Choroid plexus epithelial cell (primary cell): Measurements from ENCODE around the gene FNDC3B.

Source experiments
- DNase-seq: peaks from one replicate; pipeline ENCODE4 v3.0.0-alpha.2; 2010; ENCODE audit warnings: low read depth
- H3K4me3 ChIP-seq: 2 replicates; pipeline ENCODE4 v1.5.1; 2011; ENCODE audit warnings: low read depth, mild to moderate bottlenecking, control low read depth, low read length, moderate library complexity
- CTCF ChIP-seq: conservative IDR thresholded peaks from 2 replicates; pipeline ENCODE4 v1.5.1; 2011; ENCODE audit warnings: low read depth, mild to moderate bottlenecking, control low read depth, inconsistent platforms, low read length, moderate library complexity

FNDC3B gene

GRCh38 chr3:172079326-172079976 is 40.1 kb downstream of the FNDC3B start:
- no peak for DNase-seq
- H3K4me3 ChIP-seq = no peak overlapping the region
- no peak for TF ChIP-seq CTCF

GRCh38 chr3:172080503-172080902 is 41.1 kb downstream of the FNDC3B start:
- DNase-seq = no peak

GRCh38 chr3:172082269-172082668 is 42.9 kb downstream of the FNDC3B start:
- H3K4me3 ChIP-seq = no peak overlapping the region
- TF ChIP-seq CTCF = no peak
- peak; percentile 93 for DNase-seq

More at GRCh38 chr3:172080503-172080902, 41.1 kb downstream of the FNDC3B start:
- no peak overlapping the region for H3K4me3 ChIP-seq
- no peak for TF ChIP-seq CTCF

- TF ChIP-seq CTCF = no peak
- no peak overlapping the region for H3K4me3 ChIP-seq
- no peak for DNase-seq
Observed at GRCh38 chr3:172082820-172083513, 43.6 kb downstream of the FNDC3B start.

GRCh38 chr3:172083995-172084409 is 44.6 kb downstream of the FNDC3B start:
- DNase-seq = no peak
- H3K4me3 ChIP-seq = no peak overlapping the region
- TF ChIP-seq CTCF = no peak

GRCh38 chr3:172084871-172085556 is 45.6 kb downstream of the FNDC3B start:
- TF ChIP-seq CTCF = no peak
- no peak overlapping the region for H3K4me3 ChIP-seq
- DNase-seq = peak; percentile 81
